ENCODE data around the gene SHISA9.
"Not testable (repeated sequence)": the region's sequence is repeated elsewhere in the genome, so short reads cannot be mapped to it uniquely, and the experiment has no call there.

GRCh38 chr16:12923640-12924039 is 22.2 kb downstream of the SHISA9 start:
- not testable (repeated sequence) for TF ChIP-seq YY1 (IDR thresholded peaks at IDR 0.05; ENCODE audit: insufficient read depth, insufficient read length); ZNF274 (IDR thresholded peaks at IDR 0.05; ENCODE audit: low read depth, low read length)
